Measurements from ENCODE around the gene PRUNE2. TPM values are rescaled to one million over a fixed set of nuclear protein-coding genes. Genes with fewer than 3 reads are reported as not detected.

The PRUNE2 gene
- polyA plus RNA-seq, 1 of the 3 experiments (the other 2 are of a cell fraction) = 13.0 TPM

- H3K9ac ChIP-seq = no peak overlapping the region
- DNase-seq = no peak
- no peaks in the 10 kb centered on the region for H3K79me2 ChIP-seq (ENCODE audit: insufficient read depth)
- TF ChIP-seq EZH2phosphoT487 (IDR thresholded peaks at IDR 0.05; ENCODE audit: borderline replicate concordance, low read depth) (no peak), NFIC (IDR thresholded peaks at IDR 0.05; ENCODE audit: borderline replicate concordance) (no peak), ZBTB33 (IDR thresholded peaks at IDR 0.05; ENCODE audit: borderline replicate concordance, low read depth) (no peak)
- H3K27me3 ChIP-seq (ENCODE audit: insufficient read depth) = peaks cover 52% of the 10 kb centered on the region
- H3K4me2 ChIP-seq = no peak overlapping the region
- no peaks in the 10 kb centered on the region for H3K36me3 ChIP-seq (replicated peaks in 1 of 2; ENCODE audit: control insufficient read depth in 1 of 2, insufficient read depth in 2 of 2, low read length in 1 of 2)
- ChIA-PET CTCF (interaction anchor here (0.9 to 1.5 kb wide), 2 partner anchors 40 to 54 kb away, joined by 3 to 4 read pairs; no protein-coding TSS in a partner anchor), POLR2A (no interaction called here)
- no peak overlapping the region for H2AFZ ChIP-seq (ENCODE audit: low read depth)
- no peak overlapping the region for H3K27ac ChIP-seq (ENCODE audit: low read depth in 2 of 2, low read length in 1 of 2)
- H3K9me3 ChIP-seq = no peaks in the 10 kb centered on the region
- H4K20me1 ChIP-seq (ENCODE audit: insufficient read depth) = no peaks in the 10 kb centered on the region
- H3K4me1 ChIP-seq (ENCODE audit: control insufficient read depth in 1 of 2, insufficient read depth in 2 of 2, low read depth in 1 of 2, low read length in 1 of 2) = no peaks in the 10 kb centered on the region
- H3F3A ChIP-seq (replicated peaks; ENCODE audit: insufficient read depth) = no peaks in the 10 kb centered on the region
- WGBS (ENCODE audit: low lambda C conversion rate) = 5% methylated on average over 5 of the region's 5 CpGs
- H3K9me2 ChIP-seq = no peaks in the 10 kb centered on the region
- no peak overlapping the region for H3K4me3 ChIP-seq (ENCODE audit: low read depth in 2 of 2, low read length in 1 of 2)
Observed at GRCh38 chr9:76610011-76610352, 295.9 kb downstream of the PRUNE2 start.

- Histone ChIP-seq H3K4me2 (no peak overlapping the region), H3K9ac (no peak overlapping the region), H3K79me2 (ENCODE audit: insufficient read depth) (no peaks in the 10 kb centered on the region), H3K27me3 (ENCODE audit: insufficient read depth) (peaks cover 57% of the 10 kb centered on the region), H3K4me1 (ENCODE audit: control insufficient read depth in 1 of 2, insufficient read depth in 2 of 2, low read depth in 1 of 2, low read length in 1 of 2) (no peaks in the 10 kb centered on the region), H4K20me1 (ENCODE audit: insufficient read depth) (no peaks in the 10 kb centered on the region), H3F3A (replicated peaks; ENCODE audit: insufficient read depth) (no peaks in the 10 kb centered on the region), H3K9me3 (no peaks in the 10 kb centered on the region), H3K36me3 (replicated peaks in 1 of 2; ENCODE audit: control insufficient read depth in 1 of 2, insufficient read depth in 2 of 2, low read length in 1 of 2) (no peaks in the 10 kb centered on the region), H3K9me2 (no peaks in the 10 kb centered on the region), H3K27ac (ENCODE audit: low read depth in 2 of 2, low read length in 1 of 2) (no peak overlapping the region), H2AFZ (ENCODE audit: low read depth) (no peak overlapping the region), H3K4me3 (ENCODE audit: low read depth in 2 of 2, low read length in 1 of 2) (no peak overlapping the region)
- CTCF ChIA-PET = interaction anchor here (0.9 to 1.5 kb wide), 2 partner anchors 41 to 54 kb away, joined by 3 to 4 read pairs; no protein-coding TSS in a partner anchor
- DNase-seq = no peak
- POLR2A ChIA-PET = no interaction called here
- 12% methylated on average over 6 of the region's 6 CpGs for WGBS (ENCODE audit: low lambda C conversion rate)
- TF ChIP-seq FOXM1 (IDR thresholded peaks at IDR 0.05; ENCODE audit: low read depth) (no peak), REST (IDR thresholded peaks at IDR 0.05; ENCODE audit: low read depth, low read length) (no peak), SMC3 (IDR thresholded peaks at IDR 0.05; ENCODE audit: low read depth, low read length) (no peak), RFX5 (IDR thresholded peaks at IDR 0.05; ENCODE audit: low read length) (no peak), ZBTB33 (IDR thresholded peaks at IDR 0.05; ENCODE audit: borderline replicate concordance, low read depth) (no peak), PBX3 (IDR thresholded peaks at IDR 0.05) (no peak), POLR2AphosphoS5 (IDR thresholded peaks at IDR 0.05; ENCODE audit: low read depth, low read length) (no peak), CTCF (IDR thresholded peaks at IDR 0.05) (no peak), MEF2A (IDR thresholded peaks at IDR 0.05; ENCODE audit: borderline replicate concordance, low read depth) (no peak), RCOR1 (IDR thresholded peaks at IDR 0.05; ENCODE audit: low read length) (no peak), JUND (IDR thresholded peaks at IDR 0.05) (no peak), USF2 (IDR thresholded peaks at IDR 0.05; ENCODE audit: borderline replicate concordance, low read depth, low read length) (no peak)
Observed at GRCh38 chr9:76609285-76610010, 296.5 kb downstream of the PRUNE2 start.
